H1 (cell line): ENCODE measurements around the gene JUP. TPM values are rescaled to one million over a fixed set of nuclear protein-coding genes. Genes with fewer than 3 reads are reported as not detected.
"Not testable (repeated sequence)": the region's sequence is repeated elsewhere in the genome, so short reads cannot be mapped to it uniquely, and the experiment has no call there.

Source experiments
- CTCF ChIA-PET: fragments of 300-600 bp; sonication (Branson Sonifier 250); formaldehyde crosslinking; loops from one replicate; lab custom pipeline; 2021; ENCODE audit not compliant: partially characterized antibody; lab: Charles Lee
- POLR2A ChIA-PET: fragments of 300-600 bp; sonication (Branson Sonifier 250); formaldehyde crosslinking; loops from one replicate; lab custom pipeline; 2021; ENCODE audit warnings: inconsistent platforms; ENCODE audit not compliant: partially characterized antibody; lab: Charles Lee
- DNase-seq, 2 experiments: peaks; one replicate each; pipeline versions ENCODE4 v3.0.0 to v3.0.0-alpha.2; 2010 to 2022; ENCODE audit warnings: low spot score in 2 of 2, low read depth in 1 of 2, mixed read lengths in 1 of 2
- FAIRE-seq: peaks from 2 replicates; lab custom pipeline; 2011; peaks lifted over from hg19 to GRCh38; lab: Jason Lieb, UNC
- H2AFZ ChIP-seq: 2 replicates; pipeline ENCODE4 v1.8.1; 2012; ENCODE audit warnings: low read length, inconsistent platforms
- H2AK5ac ChIP-seq: 2 replicates; pipeline ENCODE4 v1.6.1; 2013; ENCODE audit warnings: low read depth, low read length
- H2BK120ac ChIP-seq: replicated peaks from 2 replicates; pipeline ENCODE3; 2013; ENCODE audit warnings: low read depth, low read length, inconsistent platforms
- H2BK12ac ChIP-seq: 2 replicates; pipeline ENCODE4 v1.6.1; 2013; ENCODE audit warnings: low read depth, low read length
- H2BK15ac ChIP-seq: 2 replicates; pipeline ENCODE4 v1.6.1; 2013; ENCODE audit warnings: low read length
- H2BK20ac ChIP-seq: 2 replicates; pipeline ENCODE4 v1.6.1; 2013; ENCODE audit warnings: low read length
- H2BK5ac ChIP-seq: 2 replicates; pipeline ENCODE4 v1.6.1; 2013; ENCODE audit warnings: low read depth, low read length
- H3K14ac ChIP-seq: 2 replicates; pipeline ENCODE4 v1.6.1; 2013; ENCODE audit warnings: inconsistent platforms; ENCODE audit not compliant: insufficient read length
- H3K18ac ChIP-seq: 2 replicates; pipeline ENCODE4 v1.6.1; 2013; ENCODE audit warnings: low read length; ENCODE audit errors: extremely low read depth
- H3K23ac ChIP-seq: 2 replicates; pipeline ENCODE4 v1.6.1; 2013; ENCODE audit warnings: inconsistent platforms; ENCODE audit not compliant: insufficient read length
- H3K23me2 ChIP-seq: 2 replicates; pipeline ENCODE4 v1.6.1; 2013; ENCODE audit warnings: low read depth, low read length
- H3K27ac ChIP-seq: 2 replicates; pipeline ENCODE4 v1.6.1; 2011; ENCODE audit warnings: low read depth, low read length, inconsistent platforms
- H3K27me3 ChIP-seq, 4 experiments: replicated peaks in 1 of 4; 1 replicate in 1 of 4; 2 replicates in 3 of 4; pipeline versions ENCODE4 v1.6.1 to v1.8.1; 2011 to 2013; ENCODE audit warnings: low read length in 3 of 4, mild to moderate bottlenecking in 3 of 4, inconsistent platforms in 2 of 4, mixed read lengths in 2 of 4, moderate library complexity in 1 of 4; ENCODE audit not compliant: control insufficient read depth in 3 of 4, insufficient read depth in 3 of 4; ENCODE audit errors: extremely low read depth in 1 of 4
- H3K36me3 ChIP-seq, 4 experiments: 2 replicates each; pipeline versions ENCODE4 v1.6.1 to v1.8.1; 2011 to 2013; ENCODE audit warnings: mild to moderate bottlenecking in 4 of 4, low read length in 3 of 4, moderate library complexity in 2 of 4, control low read depth in 1 of 4, inconsistent platforms in 1 of 4; ENCODE audit not compliant: insufficient read depth in 4 of 4, control insufficient read depth in 2 of 4
- H3K4ac ChIP-seq: replicated peaks from 2 replicates; pipeline ENCODE3; 2013; ENCODE audit warnings: low read length, low read depth, mixed read lengths, inconsistent platforms; ENCODE audit not compliant: insufficient read length
- H3K4me1 ChIP-seq, 4 experiments: replicated peaks in 1 of 4; 1 replicate in 1 of 4; 2 replicates in 3 of 4; pipeline versions ENCODE4 v1.6.1 to v1.8.1; 2011 to 2013; ENCODE audit warnings: low read length in 3 of 4, inconsistent platforms in 2 of 4, mixed read lengths in 1 of 4; ENCODE audit not compliant: insufficient read depth in 4 of 4, control insufficient read depth in 3 of 4
- H3K4me2 ChIP-seq, 2 experiments: 2 replicates each; pipeline versions ENCODE4 v1.6.1 to v1.8.1; 2011 to 2013; ENCODE audit warnings: low read depth in 2 of 2, low read length in 2 of 2, control low read depth in 1 of 2, inconsistent platforms in 1 of 2, mild to moderate bottlenecking in 1 of 2; ENCODE audit not compliant: insufficient read depth in 1 of 2
- H3K4me3 ChIP-seq, 4 experiments: fragments of 200-600, 300-600 bp in 1 of 4; sonication (generic), shearing (Covaris generic), sonication (Bioruptor Twin) in 1 of 4; 2 replicates each; pipeline versions ENCODE4 v1.5.1 to v1.8.1; 2011 to 2016; ENCODE audit warnings: low read length in 4 of 4, low read depth in 3 of 4, control low read depth in 2 of 4, inconsistent platforms in 2 of 4, mild to moderate bottlenecking in 2 of 4, mixed read lengths in 1 of 4, moderate library complexity in 1 of 4; ENCODE audit not compliant: insufficient read depth in 2 of 4; ENCODE audit errors: extremely low read depth in 1 of 4
- H3K56ac ChIP-seq: replicated peaks from 2 replicates; pipeline ENCODE3; 2013; ENCODE audit warnings: low read depth, mild to moderate bottlenecking, mixed read lengths, low read length, inconsistent platforms; ENCODE audit not compliant: insufficient read length
- H3K79me1 ChIP-seq: 2 replicates; pipeline ENCODE4 v1.6.1; 2013; ENCODE audit warnings: low read depth, low read length, control low read depth
- H3K79me2 ChIP-seq, 2 experiments: 2 replicates each; pipeline versions ENCODE4 v1.6.1 to v1.8.1; 2012 to 2013; ENCODE audit warnings: low read length in 2 of 2, mild to moderate bottlenecking in 2 of 2, inconsistent platforms in 1 of 2; ENCODE audit not compliant: insufficient read depth in 2 of 2, control insufficient read depth in 1 of 2
- H3K9ac ChIP-seq, 4 experiments: replicated peaks in 1 of 4; 1 replicate in 1 of 4; 2 replicates in 3 of 4; pipeline versions ENCODE4 v1.6.1 to v1.8.1; 2011 to 2013; ENCODE audit warnings: low read depth in 3 of 4, low read length in 3 of 4, control low read depth in 2 of 4, mild to moderate bottlenecking in 2 of 4, moderate library complexity in 2 of 4, inconsistent platforms in 1 of 4; ENCODE audit errors: extremely low read depth in 1 of 4
- H3K9me3 ChIP-seq, 2 experiments: 2 replicates each; pipeline versions ENCODE4 v1.6.1 to v1.8.1; 2012 to 2013; ENCODE audit warnings: mild to moderate bottlenecking in 2 of 2, moderate library complexity in 2 of 2, control low read depth in 1 of 2, inconsistent platforms in 1 of 2, low read depth in 1 of 2, low read length in 1 of 2, mixed read lengths in 1 of 2; ENCODE audit not compliant: insufficient read depth in 2 of 2
- H4K20me1 ChIP-seq, 2 experiments: replicated peaks in 1 of 2; 2 replicates each; pipeline versions ENCODE3 to v1.8.1; 2011 to 2013; ENCODE audit warnings: inconsistent platforms in 2 of 2, low read length in 2 of 2, mild to moderate bottlenecking in 1 of 2; ENCODE audit not compliant: insufficient read depth in 2 of 2, control insufficient read depth in 1 of 2
- H4K5ac ChIP-seq: 2 replicates; pipeline ENCODE4 v1.6.1; 2013; ENCODE audit warnings: low read length, low read depth, mixed read lengths, inconsistent platforms; ENCODE audit not compliant: insufficient read length
- H4K8ac ChIP-seq: 2 replicates; pipeline ENCODE4 v1.8.0; 2013; ENCODE audit warnings: mild to moderate bottlenecking, moderate library complexity, low read length, inconsistent platforms; ENCODE audit not compliant: insufficient read depth; ENCODE audit errors: extremely low read depth
- H4K91ac ChIP-seq: replicated peaks from 2 replicates; pipeline ENCODE3; 2013; ENCODE audit warnings: low read length, mixed read lengths, inconsistent platforms; ENCODE audit not compliant: insufficient read length
- WGBS, 2 experiments: shearing (Covaris generic) in 1 of 2; methylation state at CpG; one replicate each; pipeline versions ENCODE4 v1.1.6 to v1.1.7; 2013 to 2015; ENCODE audit warnings: low lambda C conversion rate in 2 of 2, mixed read lengths in 2 of 2, inconsistent platforms in 1 of 2, low coverage in 1 of 2, missing lambda C conversion rate in 1 of 2; ENCODE audit not compliant: insufficient replicate concordance in 2 of 2, insufficient coverage in 1 of 2, insufficient read length in 1 of 2; ENCODE audit errors: extremely low coverage in 1 of 2, missing lambda C conversion rate in 1 of 2; 5-methylcytosine and 5-hydroxymethylcytosine counted together
- polyA plus RNA-seq, 7 experiments: library from polyadenylated mRNA; depleted of rRNA in 3 of 7; stranded (reverse) in 5 of 7; unstranded in 2 of 7; fragments of >200 nt in 5 of 7; fragments of 200-250 nt in 2 of 7; gene quantifications; 1 replicate in 5 of 7; 2 replicates in 1 of 7; 4 replicates in 1 of 7; pipeline versions ENCODE4 v1.2.1 to v1.2.3, GENCODE V29; 2011 to 2013; ENCODE audit warnings: missing spikeins in 2 of 7, mixed read lengths in 2 of 7
- total RNA-seq: library from RNA; stranded (reverse); fragmentation: NEBNext Ultra II Directional; extraction: Animal tissue kit (Norgen Biotek cat#: 25700); gene quantifications from 2 replicates; pipeline ENCODE4 v1.2.1, GENCODE V29; 2021

The JUP gene
- total and polyA plus RNA-seq, 2 of the 8 experiments (the other 6 are each of a cell fraction or from before 2014, with no cell fraction given), result 62.8 to 102 TPM

DNA sequence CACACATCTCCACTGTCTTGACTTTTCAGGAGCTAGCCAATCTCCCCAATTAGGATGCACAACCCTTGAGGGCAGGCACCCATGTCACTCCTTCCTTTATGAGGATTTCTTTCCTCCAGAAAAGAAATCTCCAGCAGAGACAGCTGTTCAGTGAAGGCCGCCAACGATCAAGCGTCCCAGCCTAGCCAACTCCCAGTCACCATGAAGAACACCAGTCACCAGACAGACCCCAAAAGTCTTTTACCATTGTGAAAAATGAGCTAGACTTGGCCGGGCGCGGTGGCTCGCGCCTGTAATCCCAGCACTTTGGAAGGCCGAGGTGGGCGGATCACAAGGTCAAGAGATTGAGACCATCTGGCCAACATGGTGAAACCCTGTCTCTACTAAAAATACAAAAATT, 43.5 kb upstream of the JUP start:
- POLR2A ChIA-PET, result interaction anchor here (1.0 to 2.0 kb wide), 7 partner anchors 10 to 85 kb away, joined by 3 to 9 read pairs (median 3); partner anchors contain the start of genes FKBP10 and P3H4
- peaks cover 7 to 62% (median 27%) of the 10 kb centered on the region in 4 experiments; a peak in 7 of 8 replicates for H3K36me3 ChIP-seq
- H3K18ac ChIP-seq, H3K23ac ChIP-seq, H2BK12ac ChIP-seq, H3K4me2 ChIP-seq, H2BK15ac ChIP-seq, H2BK120ac ChIP-seq, H3K14ac ChIP-seq, H3K23me2 ChIP-seq, H3K4ac ChIP-seq, H3K9ac ChIP-seq, DNase-seq, H3K4me3 ChIP-seq, H3K56ac ChIP-seq, H3K79me1 ChIP-seq, H4K8ac ChIP-seq, H4K91ac ChIP-seq, FAIRE-seq, H2AFZ ChIP-seq, H2AK5ac ChIP-seq, H3K27me3 ChIP-seq, H2BK20ac ChIP-seq, H3K9me3 ChIP-seq, H2BK5ac ChIP-seq, H3K27ac ChIP-seq, H4K20me1 ChIP-seq, H3K4me1 ChIP-seq, H3K79me2 ChIP-seq, H4K5ac ChIP-seq: not testable (repeated sequence)
- CTCF ChIA-PET, result interaction anchor here (0.8 to 2.5 kb wide), 4 partner anchors 13 to 92 kb away, joined by 3 to 13 read pairs (median 4); partner anchors contain the start of genes FKBP10 and P3H4
- WGBS, 2 experiments, result 85% methylated on average over 10 of the region's 10 CpGs; no CpG with 5 or more reads in 1 of the 2 experiments
